ENCODE measurements around the gene ASB13.

ASB13 gene

DNA sequence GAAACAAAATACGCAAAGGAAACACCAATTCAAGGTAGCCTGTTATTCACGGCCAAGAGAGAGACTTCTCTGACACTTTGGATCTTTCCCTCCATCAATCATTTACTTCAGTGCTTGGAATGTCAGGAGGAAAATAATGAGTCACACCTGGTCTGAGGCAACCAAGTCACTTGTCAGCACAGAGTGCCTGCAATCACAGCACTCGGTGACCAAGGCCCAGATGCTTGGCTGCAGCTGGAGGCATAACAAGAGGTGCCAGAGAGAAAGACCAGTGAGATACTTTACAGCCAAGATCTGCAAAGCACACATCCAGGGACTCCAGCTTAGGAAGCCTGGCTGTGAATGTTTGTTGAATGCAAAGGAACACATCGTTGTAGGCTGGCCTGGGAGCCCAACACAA, 33.9 kb downstream of the ASB13 start:
- no peak overlapping the region for H4K91ac ChIP-seq (ENCODE audit: low read depth, low read length, poor library complexity)
- no peak overlapping the region for H3K23ac ChIP-seq (ENCODE audit: low read depth, low read length, poor library complexity)
- H3K27ac ChIP-seq (replicated peaks; ENCODE audit: low read length): no peak overlapping the region
- H3K9me3 ChIP-seq (replicated peaks in 1 of 2; ENCODE audit: control insufficient read depth in 2 of 2, insufficient read depth in 1 of 2, low read depth in 1 of 2, low read length in 2 of 2): no peaks in the 10 kb centered on the region
- H2BK15ac ChIP-seq (ENCODE audit: low read length): no peak overlapping the region
- H3K9ac ChIP-seq (ENCODE audit: low read depth, low read length, poor library complexity): no peak overlapping the region
- no peak overlapping the region for H3K4me3 ChIP-seq (ENCODE audit: low read length in 2 of 2)
- H3K4me2 ChIP-seq (ENCODE audit: insufficient read depth, low read length, poor library complexity, severe bottlenecking): no peak overlapping the region
- no peaks in the 10 kb centered on the region for H3K27me3 ChIP-seq (ENCODE audit: control insufficient read depth in 3 of 3, insufficient read depth in 3 of 3, low read depth in 1 of 3, low read length in 3 of 3)
- H4K8ac ChIP-seq (ENCODE audit: low read depth, low read length): peak overlapping the region; percentile 55
- no peaks in the 10 kb centered on the region for H3K79me1 ChIP-seq (ENCODE audit: low read depth, low read length)
- H2BK5ac ChIP-seq (ENCODE audit: low read length): no peak overlapping the region
- no peak overlapping the region for H2BK12ac ChIP-seq (ENCODE audit: low read length)
- H3K36me3 ChIP-seq (replicated peaks in 1 of 2; ENCODE audit: control insufficient read depth in 2 of 2, insufficient read depth in 2 of 2, low read length in 2 of 2): no peaks in the 10 kb centered on the region
- no peak overlapping the region for H3K4ac ChIP-seq (ENCODE audit: low read length)
- H3K4me1 ChIP-seq (ENCODE audit: control insufficient read depth in 2 of 2, insufficient read depth in 1 of 2, low read depth in 1 of 2, low read length in 2 of 2): peaks cover 0 to 9% of the 10 kb centered on the region in 2 donors
- no peak overlapping the region for H3K18ac ChIP-seq (ENCODE audit: low read length)
- DNase-seq (ENCODE audit: low spot score): no peak
- no peak overlapping the region for H2AFZ ChIP-seq (ENCODE audit: low read length)
- WGBS, 2 donors (ENCODE audit: extremely low coverage in 2 of 2, insufficient read length in 2 of 2, insufficient replicate concordance in 1 of 2): no CpG with 5 or more reads among the region's 4 CpGs
- no peak overlapping the region for H2BK120ac ChIP-seq (ENCODE audit: low read depth, low read length)
- no peak overlapping the region for H2AK5ac ChIP-seq (ENCODE audit: low read depth, low read length)
- H3K14ac ChIP-seq (ENCODE audit: low read length): no peak overlapping the region

- no peaks in the 10 kb centered on the region for H3K27me3 ChIP-seq (ENCODE audit: control insufficient read depth in 3 of 3, insufficient read depth in 3 of 3, low read depth in 1 of 3, low read length in 3 of 3)
- H2AK5ac ChIP-seq (ENCODE audit: low read depth, low read length): no peak overlapping the region
- no peak overlapping the region for H2BK15ac ChIP-seq (ENCODE audit: low read length)
- H3K4me3 ChIP-seq (ENCODE audit: low read length in 2 of 2): no peak overlapping the region
- no peak overlapping the region for H3K27ac ChIP-seq (replicated peaks; ENCODE audit: low read length)
- no peak overlapping the region for H4K8ac ChIP-seq (ENCODE audit: low read depth, low read length)
- H3K23ac ChIP-seq (ENCODE audit: low read depth, low read length, poor library complexity): no peak overlapping the region
- H3K4ac ChIP-seq (ENCODE audit: low read length): no peak overlapping the region
- H4K91ac ChIP-seq (ENCODE audit: low read depth, low read length, poor library complexity): no peak overlapping the region
- no peak overlapping the region for H3K9ac ChIP-seq (ENCODE audit: low read depth, low read length, poor library complexity)
- no peak overlapping the region for H2AFZ ChIP-seq (ENCODE audit: low read length)
- no peak overlapping the region for H3K4me2 ChIP-seq (ENCODE audit: insufficient read depth, low read length, poor library complexity, severe bottlenecking)
- H2BK120ac ChIP-seq (ENCODE audit: low read depth, low read length): no peak overlapping the region
- no peak overlapping the region for H3K18ac ChIP-seq (ENCODE audit: low read length)
- no peaks in the 10 kb centered on the region for H3K79me1 ChIP-seq (ENCODE audit: low read depth, low read length)
- no peak overlapping the region for H3K14ac ChIP-seq (ENCODE audit: low read length)
- WGBS, 2 donors (ENCODE audit: extremely low coverage in 2 of 2, insufficient read length in 2 of 2, insufficient replicate concordance in 1 of 2): no CpG with 5 or more reads among the region's 10 CpGs
- H3K9me3 ChIP-seq (replicated peaks in 1 of 2; ENCODE audit: control insufficient read depth in 2 of 2, insufficient read depth in 1 of 2, low read depth in 1 of 2, low read length in 2 of 2): no peaks in the 10 kb centered on the region
- no peak overlapping the region for H2BK5ac ChIP-seq (ENCODE audit: low read length)
- H2BK12ac ChIP-seq (ENCODE audit: low read length): no peak overlapping the region
- no peaks in the 10 kb centered on the region for H3K36me3 ChIP-seq (replicated peaks in 1 of 2; ENCODE audit: control insufficient read depth in 2 of 2, insufficient read depth in 2 of 2, low read length in 2 of 2)
- no peak for DNase-seq (ENCODE audit: low spot score)
- H3K4me1 ChIP-seq (ENCODE audit: control insufficient read depth in 2 of 2, insufficient read depth in 1 of 2, low read depth in 1 of 2, low read length in 2 of 2): peaks cover 0 to 9% of the 10 kb centered on the region in 2 donors
Observed at GRCh38 chr10:5631936-5632335, 34.5 kb downstream of the ASB13 start.

GRCh38 chr10:5630112-5630436, 36.3 kb downstream of the ASB13 start:
- H3K4me2 ChIP-seq (ENCODE audit: insufficient read depth, low read length, poor library complexity, severe bottlenecking): no peak overlapping the region
- no peak overlapping the region for H4K91ac ChIP-seq (ENCODE audit: low read depth, low read length, poor library complexity)
- no peak overlapping the region for H2BK12ac ChIP-seq (ENCODE audit: low read length)
- H2AK5ac ChIP-seq (ENCODE audit: low read depth, low read length): no peak overlapping the region
- no peak overlapping the region for H3K14ac ChIP-seq (ENCODE audit: low read length)
- no CpG with 5 or more reads among the region's 8 CpGs for WGBS, 2 donors (ENCODE audit: extremely low coverage in 2 of 2, insufficient read length in 2 of 2, insufficient replicate concordance in 1 of 2)
- peaks cover 0 to 9% of the 10 kb centered on the region in 2 donors for H3K4me1 ChIP-seq (ENCODE audit: control insufficient read depth in 2 of 2, insufficient read depth in 1 of 2, low read depth in 1 of 2, low read length in 2 of 2)
- H3K36me3 ChIP-seq (replicated peaks in 1 of 2; ENCODE audit: control insufficient read depth in 2 of 2, insufficient read depth in 2 of 2, low read length in 2 of 2): no peaks in the 10 kb centered on the region
- H3K9ac ChIP-seq (ENCODE audit: low read depth, low read length, poor library complexity): no peak overlapping the region
- no peaks in the 10 kb centered on the region for H3K9me3 ChIP-seq (replicated peaks in 1 of 2; ENCODE audit: control insufficient read depth in 2 of 2, insufficient read depth in 1 of 2, low read depth in 1 of 2, low read length in 2 of 2)
- DNase-seq (ENCODE audit: low spot score): no peak
- no peak overlapping the region for H2BK120ac ChIP-seq (ENCODE audit: low read depth, low read length)
- no peak overlapping the region for H2BK5ac ChIP-seq (ENCODE audit: low read length)
- no peak overlapping the region for H2BK15ac ChIP-seq (ENCODE audit: low read length)
- H3K23ac ChIP-seq (ENCODE audit: low read depth, low read length, poor library complexity): no peak overlapping the region
- H3K4ac ChIP-seq (ENCODE audit: low read length): no peak overlapping the region
- no peaks in the 10 kb centered on the region for H3K79me1 ChIP-seq (ENCODE audit: low read depth, low read length)
- H4K8ac ChIP-seq (ENCODE audit: low read depth, low read length): no peak overlapping the region
- H3K18ac ChIP-seq (ENCODE audit: low read length): no peak overlapping the region
- no peak overlapping the region for H3K4me3 ChIP-seq (ENCODE audit: low read length in 2 of 2)
- H2AFZ ChIP-seq (ENCODE audit: low read length): no peak overlapping the region
- H3K27me3 ChIP-seq (ENCODE audit: control insufficient read depth in 3 of 3, insufficient read depth in 3 of 3, low read depth in 1 of 3, low read length in 3 of 3): no peaks in the 10 kb centered on the region
- H3K27ac ChIP-seq (replicated peaks; ENCODE audit: low read length): no peak overlapping the region

DNA sequence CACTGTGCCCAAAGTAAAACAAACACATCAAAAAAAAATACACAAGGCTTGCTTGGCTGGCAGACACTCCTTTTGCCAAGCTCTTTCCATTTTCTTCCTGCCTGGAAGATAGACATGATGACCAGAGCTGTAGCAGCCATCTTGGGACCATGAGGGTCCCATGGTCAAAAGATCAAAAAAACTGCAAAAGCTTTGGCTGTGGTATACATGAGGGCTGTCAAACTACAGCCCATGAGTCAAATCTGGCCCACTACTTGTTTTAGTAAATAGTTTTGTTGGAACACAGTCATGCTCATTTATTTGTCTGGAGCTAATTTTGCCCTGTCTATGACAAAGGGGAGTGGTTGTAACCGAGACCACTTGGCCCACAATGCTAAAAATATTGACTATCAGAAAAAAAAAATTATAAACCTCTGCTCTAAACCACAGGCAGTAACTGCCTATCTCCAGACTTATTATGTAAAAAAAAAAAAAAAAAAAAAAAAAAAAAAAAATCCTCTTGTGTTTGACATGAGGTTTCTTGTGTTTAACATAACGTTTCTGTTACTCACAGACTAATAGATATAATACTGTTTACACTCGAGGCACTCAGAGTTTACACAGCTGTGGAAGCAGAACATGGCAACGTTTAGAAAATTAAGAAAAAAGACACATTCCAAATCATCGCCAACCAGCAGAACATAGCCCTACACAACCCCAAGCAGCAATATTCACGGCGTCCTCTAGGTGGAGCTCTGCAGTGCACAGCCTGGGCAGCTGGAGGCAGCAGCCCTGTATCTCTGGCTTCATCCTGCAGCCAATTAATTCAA, 36.9 kb downstream of the ASB13 start:
- Histone ChIP-seq H2BK5ac (ENCODE audit: low read length) (no peak overlapping the region), H3K4me2 (ENCODE audit: insufficient read depth, low read length, poor library complexity, severe bottlenecking) (no peak overlapping the region), H2AK5ac (ENCODE audit: low read depth, low read length) (no peak overlapping the region), H2AFZ (ENCODE audit: low read length) (peak overlapping the region; percentile 85), H3K23ac (ENCODE audit: low read depth, low read length, poor library complexity) (no peak overlapping the region), H3K36me3 (replicated peaks in 1 of 2; ENCODE audit: control insufficient read depth in 2 of 2, insufficient read depth in 2 of 2, low read length in 2 of 2) (no peaks in the 10 kb centered on the region), H3K27me3 (ENCODE audit: control insufficient read depth in 3 of 3, insufficient read depth in 3 of 3, low read depth in 1 of 3, low read length in 3 of 3) (no peaks in the 10 kb centered on the region), H3K18ac (ENCODE audit: low read length) (no peak overlapping the region), H4K91ac (ENCODE audit: low read depth, low read length, poor library complexity) (no peak overlapping the region), H3K4ac (ENCODE audit: low read length) (no peak overlapping the region), H3K79me1 (ENCODE audit: low read depth, low read length) (no peaks in the 10 kb centered on the region), H2BK120ac (ENCODE audit: low read depth, low read length) (no peak overlapping the region), H4K8ac (ENCODE audit: low read depth, low read length) (no peak overlapping the region), H3K4me1 (ENCODE audit: control insufficient read depth in 2 of 2, insufficient read depth in 1 of 2, low read depth in 1 of 2, low read length in 2 of 2) (peaks cover 0 to 9% of the 10 kb centered on the region in 2 donors), H3K14ac (ENCODE audit: low read length) (no peak overlapping the region), H3K27ac (replicated peaks; ENCODE audit: low read length) (no peak overlapping the region), H2BK12ac (ENCODE audit: low read length) (no peak overlapping the region), H3K9ac (ENCODE audit: low read depth, low read length, poor library complexity) (no peak overlapping the region), H3K9me3 (replicated peaks in 1 of 2; ENCODE audit: control insufficient read depth in 2 of 2, insufficient read depth in 1 of 2, low read depth in 1 of 2, low read length in 2 of 2) (no peaks in the 10 kb centered on the region), H3K4me3 (ENCODE audit: low read length in 2 of 2) (no peak overlapping the region), H2BK15ac (ENCODE audit: low read length) (no peak overlapping the region)
- DNase-seq (ENCODE audit: low spot score): peak; percentile 75
- no CpG with 5 or more reads among the region's 7 CpGs for WGBS, 2 donors (ENCODE audit: extremely low coverage in 2 of 2, insufficient read length in 2 of 2, insufficient replicate concordance in 1 of 2)
